Panc1 (cell line): ENCODE data around the gene KCNIP4. TPM values are rescaled to one million over a fixed set of nuclear protein-coding genes. Genes with fewer than 3 reads are reported as not detected.

Source experiments
- ATAC-seq: fragments of 200-7000 bp; cut with Tn5 transposase; 2 replicates; pipeline ENCODE4 v1.9.1; 2020; ENCODE audit warnings: mild to moderate bottlenecking, moderate library complexity
- BruUV-seq: library from RNA; stranded (reverse); fragments of 400-500 nt; replicated peaks from 2 replicates; lab custom pipeline; 2021; lab: Mats Ljungman, UMichigan
- CTCF ChIA-PET: fragments of 300-600 bp; sonication (Branson Sonifier 250); formaldehyde crosslinking; loops from one replicate; lab custom pipeline; 2022; ENCODE audit warnings: antibody characterized with exemption; lab: Charles Lee
- POLR2A ChIA-PET: fragments of 300-600 bp; sonication (Branson Sonifier 250); formaldehyde crosslinking; loops from one replicate; lab custom pipeline; 2022; ENCODE audit warnings: antibody characterized with exemption; lab: Charles Lee
- DNase-seq: peaks from one replicate; pipeline ENCODE4 v3.0.0-alpha.2; 2010; ENCODE audit warnings: low read depth, low spot score
- H3K27ac ChIP-seq: 2 replicates; pipeline ENCODE4 v1.5.1; 2011; ENCODE audit warnings: mild to moderate bottlenecking, low read length, inconsistent platforms
- H3K27me3 ChIP-seq: fragments of 200-500 bp; sonication (Bioruptor generic); 2 replicates; pipeline ENCODE4 v1.6.0; 2014; ENCODE audit warnings: low read length, inconsistent platforms; ENCODE audit not compliant: control insufficient read depth, insufficient read depth
- H3K36me3 ChIP-seq: fragments of 200-500 bp; sonication (Bioruptor generic); 2 replicates; pipeline ENCODE4 v1.5.1; 2014; ENCODE audit warnings: inconsistent platforms, mild to moderate bottlenecking, low read length, moderate library complexity; ENCODE audit not compliant: control insufficient read depth, insufficient read depth
- H3K4me1 ChIP-seq: 2 replicates; pipeline ENCODE4 v1.5.1; 2011; ENCODE audit warnings: inconsistent platforms, mild to moderate bottlenecking, low read length, moderate library complexity; ENCODE audit not compliant: control insufficient read depth, insufficient read depth
- H3K4me3 ChIP-seq, 2 experiments: 2 replicates each; pipeline ENCODE4 v1.5.1; 2011 to 2012; ENCODE audit warnings: low read depth in 2 of 2, low read length in 2 of 2, mild to moderate bottlenecking in 2 of 2, inconsistent platforms in 1 of 2, moderate library complexity in 1 of 2
- H3K9me3 ChIP-seq: fragments of 200-500 bp; sonication (Bioruptor generic); 2 replicates; pipeline ENCODE4 v1.5.1; 2014; ENCODE audit warnings: low read depth, mild to moderate bottlenecking, inconsistent platforms, low read length, moderate library complexity; ENCODE audit not compliant: control insufficient read depth, insufficient read depth
- POLR2AphosphoS5 ChIP-seq: IDR thresholded peaks from 2 replicates; pipeline ENCODE4 v1.6.1; 2012; ENCODE audit warnings: mild to moderate bottlenecking, low read depth, low read length, moderate library complexity
- SIN3A ChIP-seq: IDR thresholded peaks from 2 replicates; pipeline ENCODE4 v1.6.1; 2012; ENCODE audit warnings: low read depth, mild to moderate bottlenecking, low read length, moderate library complexity, borderline replicate concordance; ENCODE audit not compliant: insufficient read depth
- TCF7L2 ChIP-seq: IDR thresholded peaks from 2 replicates; pipeline ENCODE4 v1.6.1; 2011; ENCODE audit warnings: mild to moderate bottlenecking, low read depth, low read length, inconsistent platforms
- in situ Hi-C: cut with HindIII; loops from 2 replicates; pipeline ENCODE4 v1.10.0; 2016; ENCODE audit warnings: low sequenced_read_pairs, low pct_unique_long_range_greater_than_20kb
- intact Hi-C: fragments of 100-400 bp; cut with micrococcal nuclease; formaldehyde crosslinking; loops from one replicate; pipeline ENCODE4 v1.10.0; 2022; ENCODE audit not compliant: unreplicated experiment
- total RNA-seq: library from RNA; stranded (reverse); gene quantifications from one replicate; pipeline ENCODE4 v1.2.1, GENCODE V29; 2021; ENCODE audit not compliant: unreplicated experiment
- TF ChIP-seq, protein P1 (sequence below), 2 experiments: IDR thresholded peaks; 2 replicates each; pipeline ENCODE4 v1.6.1; 2011 to 2012; ENCODE audit warnings: low read depth in 2 of 2, control low read depth in 1 of 2, low read length in 1 of 2, mild to moderate bottlenecking in 1 of 2, moderate library complexity in 1 of 2; ENCODE audit not compliant: insufficient read depth in 1 of 2
- TF ChIP-seq, protein P2 (sequence below): fragments of 450-650 bp; IDR thresholded peaks from 2 replicates; pipeline ENCODE4 v1.5.1; 2017; ENCODE audit warnings: mild to moderate bottlenecking

Gene KCNIP4
- total RNA-seq, 1 experiment from 2014 or later, result not detected

DNA sequence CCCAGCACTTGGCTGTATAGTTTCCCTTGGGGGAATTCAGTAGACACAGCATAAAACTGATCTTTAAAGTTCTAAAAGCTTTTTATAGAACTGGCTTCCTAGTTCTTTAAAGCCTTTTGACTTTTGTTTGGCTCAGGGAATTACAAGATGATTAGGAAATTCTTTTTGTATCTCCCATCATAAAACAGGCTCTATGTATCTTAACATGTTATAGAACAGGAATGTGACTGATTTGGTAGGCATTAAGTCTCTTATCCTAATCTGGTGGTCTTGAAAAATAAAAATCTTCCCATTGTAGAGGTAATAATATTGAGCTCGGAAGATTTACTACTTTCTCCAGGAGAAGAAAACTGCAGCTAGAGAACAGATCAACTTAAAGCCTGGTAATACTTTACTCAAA is 262.7 kb downstream of the KCNIP4 start:
- Histone ChIP-seq H3K27me3 (no peaks in the 10 kb centered on the region), H3K27ac (no peak overlapping the region), H3K9me3 (no peaks in the 10 kb centered on the region), H3K36me3 (no peaks in the 10 kb centered on the region), H3K4me1 (no peaks in the 10 kb centered on the region), H3K4me3 (no peak overlapping the region)
- in situ Hi-C loops (no loop called here), intact Hi-C loops (no loop called here)
- TF ChIP-seq, protein P1, sequence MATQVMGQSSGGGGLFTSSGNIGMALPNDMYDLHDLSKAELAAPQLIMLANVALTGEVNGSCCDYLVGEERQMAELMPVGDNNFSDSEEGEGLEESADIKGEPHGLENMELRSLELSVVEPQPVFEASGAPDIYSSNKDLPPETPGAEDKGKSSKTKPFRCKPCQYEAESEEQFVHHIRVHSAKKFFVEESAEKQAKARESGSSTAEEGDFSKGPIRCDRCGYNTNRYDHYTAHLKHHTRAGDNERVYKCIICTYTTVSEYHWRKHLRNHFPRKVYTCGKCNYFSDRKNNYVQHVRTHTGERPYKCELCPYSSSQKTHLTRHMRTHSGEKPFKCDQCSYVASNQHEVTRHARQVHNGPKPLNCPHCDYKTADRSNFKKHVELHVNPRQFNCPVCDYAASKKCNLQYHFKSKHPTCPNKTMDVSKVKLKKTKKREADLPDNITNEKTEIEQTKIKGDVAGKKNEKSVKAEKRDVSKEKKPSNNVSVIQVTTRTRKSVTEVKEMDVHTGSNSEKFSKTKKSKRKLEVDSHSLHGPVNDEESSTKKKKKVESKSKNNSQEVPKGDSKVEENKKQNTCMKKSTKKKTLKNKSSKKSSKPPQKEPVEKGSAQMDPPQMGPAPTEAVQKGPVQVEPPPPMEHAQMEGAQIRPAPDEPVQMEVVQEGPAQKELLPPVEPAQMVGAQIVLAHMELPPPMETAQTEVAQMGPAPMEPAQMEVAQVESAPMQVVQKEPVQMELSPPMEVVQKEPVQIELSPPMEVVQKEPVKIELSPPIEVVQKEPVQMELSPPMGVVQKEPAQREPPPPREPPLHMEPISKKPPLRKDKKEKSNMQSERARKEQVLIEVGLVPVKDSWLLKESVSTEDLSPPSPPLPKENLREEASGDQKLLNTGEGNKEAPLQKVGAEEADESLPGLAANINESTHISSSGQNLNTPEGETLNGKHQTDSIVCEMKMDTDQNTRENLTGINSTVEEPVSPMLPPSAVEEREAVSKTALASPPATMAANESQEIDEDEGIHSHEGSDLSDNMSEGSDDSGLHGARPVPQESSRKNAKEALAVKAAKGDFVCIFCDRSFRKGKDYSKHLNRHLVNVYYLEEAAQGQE (IDR thresholded peaks at IDR 0.05; ENCODE audit: insufficient read depth in 1 of 2, low read depth in 2 of 2, low read length in 1 of 2), result no peak
- TF ChIP-seq TCF7L2 (no peak), POLR2AphosphoS5 (no peak), SIN3A (no peak)
- TF ChIP-seq, protein P2, sequence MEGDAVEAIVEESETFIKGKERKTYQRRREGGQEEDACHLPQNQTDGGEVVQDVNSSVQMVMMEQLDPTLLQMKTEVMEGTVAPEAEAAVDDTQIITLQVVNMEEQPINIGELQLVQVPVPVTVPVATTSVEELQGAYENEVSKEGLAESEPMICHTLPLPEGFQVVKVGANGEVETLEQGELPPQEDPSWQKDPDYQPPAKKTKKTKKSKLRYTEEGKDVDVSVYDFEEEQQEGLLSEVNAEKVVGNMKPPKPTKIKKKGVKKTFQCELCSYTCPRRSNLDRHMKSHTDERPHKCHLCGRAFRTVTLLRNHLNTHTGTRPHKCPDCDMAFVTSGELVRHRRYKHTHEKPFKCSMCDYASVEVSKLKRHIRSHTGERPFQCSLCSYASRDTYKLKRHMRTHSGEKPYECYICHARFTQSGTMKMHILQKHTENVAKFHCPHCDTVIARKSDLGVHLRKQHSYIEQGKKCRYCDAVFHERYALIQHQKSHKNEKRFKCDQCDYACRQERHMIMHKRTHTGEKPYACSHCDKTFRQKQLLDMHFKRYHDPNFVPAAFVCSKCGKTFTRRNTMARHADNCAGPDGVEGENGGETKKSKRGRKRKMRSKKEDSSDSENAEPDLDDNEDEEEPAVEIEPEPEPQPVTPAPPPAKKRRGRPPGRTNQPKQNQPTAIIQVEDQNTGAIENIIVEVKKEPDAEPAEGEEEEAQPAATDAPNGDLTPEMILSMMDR, result no peak
- ATAC-seq, result no peak
- BruUV-seq, result no TSS peak
- DNase-seq, result no peak
- CTCF ChIA-PET, result no interaction called here
- POLR2A ChIA-PET, result no interaction called here

DNA sequence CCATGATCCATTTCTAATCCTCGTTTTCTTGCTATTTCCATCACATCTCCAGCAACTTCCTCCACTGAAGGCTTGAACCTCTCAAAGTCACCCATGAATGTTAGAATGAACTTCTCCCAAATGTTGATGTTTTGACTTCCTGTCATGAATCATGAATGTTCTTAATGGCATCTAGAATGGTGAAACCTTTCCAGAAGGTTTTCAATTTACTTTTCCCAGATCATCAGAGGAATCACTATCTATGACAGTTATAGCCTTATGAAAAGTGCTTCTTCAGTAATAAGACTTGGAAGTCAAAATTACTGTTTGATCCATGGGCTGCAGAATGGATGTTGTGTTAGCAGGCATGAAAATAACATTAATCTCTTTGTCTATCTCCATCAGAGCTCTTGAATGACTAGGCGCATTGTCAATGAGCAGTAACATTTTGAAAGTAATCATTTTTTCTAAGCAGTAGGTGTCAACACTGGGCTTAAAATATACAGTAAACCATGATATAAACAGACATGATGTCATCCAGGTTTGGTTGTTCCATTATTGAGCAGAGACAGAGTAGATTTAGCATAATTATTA is 268.2 kb downstream of the KCNIP4 start:
- no peaks in the 10 kb centered on the region for H3K4me1 ChIP-seq
- ChIA-PET CTCF (no interaction called here), POLR2A (no interaction called here)
- TF ChIP-seq POLR2AphosphoS5 (no peak), SIN3A (no peak)
- intact Hi-C loops, result no loop called here
- H3K4me3 ChIP-seq, result no peak overlapping the region
- no TSS peak for BruUV-seq
- no peaks in the 10 kb centered on the region for H3K27me3 ChIP-seq
- H3K9me3 ChIP-seq, result no peaks in the 10 kb centered on the region
- no peaks in the 10 kb centered on the region for H3K36me3 ChIP-seq
- H3K27ac ChIP-seq, result no peak overlapping the region
- ATAC-seq, result no peak
- in situ Hi-C loops, result no loop called here
- no peak for DNase-seq

DNA sequence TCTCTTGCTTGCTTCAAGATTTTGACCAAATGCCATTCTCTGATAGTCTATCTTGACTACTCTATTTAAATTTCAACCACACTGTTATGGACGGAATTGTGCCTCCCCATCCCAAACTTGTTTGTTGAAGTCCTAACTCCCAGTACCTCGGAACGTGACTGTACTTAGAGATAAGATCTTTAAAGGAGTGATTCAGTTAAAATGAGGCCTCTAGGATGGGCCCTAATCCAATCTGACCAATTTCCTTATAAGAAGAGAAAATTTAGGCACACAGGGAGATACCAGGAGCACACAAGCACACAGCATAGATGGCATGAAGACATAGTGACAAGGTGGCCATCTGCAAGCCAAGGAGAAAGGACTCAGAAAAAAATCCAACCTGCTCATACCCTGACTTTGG is 269.9 kb downstream of the KCNIP4 start:
- H3K36me3 ChIP-seq, result no peaks in the 10 kb centered on the region
- intact Hi-C loops (no loop called here), in situ Hi-C loops (no loop called here)
- ChIA-PET POLR2A (no interaction called here), CTCF (no interaction called here)
- no peak overlapping the region for H3K27ac ChIP-seq
- H3K4me3 ChIP-seq, result no peak overlapping the region
- TF ChIP-seq SIN3A (no peak), POLR2AphosphoS5 (no peak), TCF7L2 (no peak)
- TF ChIP-seq, protein P1 (IDR thresholded peaks at IDR 0.05; ENCODE audit: insufficient read depth in 1 of 2, low read depth in 2 of 2, low read length in 1 of 2), result no peak
- TF ChIP-seq, protein P2, result no peak
- DNase-seq (no peak), ATAC-seq (no peak)
- no TSS peak for BruUV-seq
- H3K9me3 ChIP-seq, result no peaks in the 10 kb centered on the region
- H3K27me3 ChIP-seq, result no peaks in the 10 kb centered on the region
- H3K4me1 ChIP-seq, result no peaks in the 10 kb centered on the region
